IMR-90 (cell line): ENCODE results near the gene COIL. TPM values are rescaled to one million over a fixed set of nuclear protein-coding genes. Genes with fewer than 3 reads are reported as not detected.

ENCODE experiments used
- ATAC-seq: fragments of 200-7000 bp; cut with Tn5 transposase; 2 replicates; pipeline ENCODE4 v1.9.1; 2020; ENCODE audit warnings: low read depth, mild to moderate bottlenecking, moderate library complexity
- BruUV-seq: library from RNA; stranded (reverse); fragments of 400-500 nt; replicated peaks from 2 replicates; lab custom pipeline; 2021; lab: Mats Ljungman, UMichigan
- CTCF ChIA-PET: fragments of 300-600 bp; formaldehyde crosslinking; extraction: SDS; loops from one replicate; lab custom pipeline; 2021; ENCODE audit warnings: antibody characterized with exemption; lab: Yijun Ruan, JAX
- POLR2A ChIA-PET: fragments of 300-600 bp; sonication (Branson Sonifier 250); formaldehyde crosslinking; loops from one replicate; lab custom pipeline; 2022; ENCODE audit warnings: antibody characterized with exemption; ENCODE audit not compliant: unreplicated experiment; lab: Charles Lee
- DNase-seq: peaks from one replicate; pipeline ENCODE4 v3.0.0; 2013
- H2AFZ ChIP-seq: replicated peaks from 2 replicates; pipeline ENCODE3; 2013; ENCODE audit warnings: low read length, mild to moderate bottlenecking; ENCODE audit not compliant: poor library complexity
- H2AK5ac ChIP-seq: 2 replicates; pipeline ENCODE4 v1.6.1; 2013; ENCODE audit warnings: low read depth, low read length, inconsistent platforms
- H2AK9ac ChIP-seq: replicated peaks from 2 replicates; pipeline ENCODE3; 2013; ENCODE audit warnings: mild to moderate bottlenecking, low read depth, low read length, moderate library complexity; ENCODE audit not compliant: poor library complexity
- H2BK120ac ChIP-seq: 2 replicates; pipeline ENCODE4 v1.6.1; 2013; ENCODE audit warnings: low read depth, low read length, inconsistent platforms
- H2BK15ac ChIP-seq: 3 replicates; pipeline ENCODE4 v1.6.1; 2013; ENCODE audit warnings: low read depth, low read length, inconsistent platforms
- H2BK20ac ChIP-seq: 2 replicates; pipeline ENCODE4 v1.6.1; 2013; ENCODE audit warnings: low read depth, mild to moderate bottlenecking, inconsistent platforms, low read length, moderate library complexity
- H2BK5ac ChIP-seq: 2 replicates; pipeline ENCODE4 v1.6.1; 2013; ENCODE audit warnings: mild to moderate bottlenecking, low read depth, low read length, inconsistent platforms; ENCODE audit not compliant: poor library complexity, severe bottlenecking
- H3K14ac ChIP-seq: replicated peaks from 2 replicates; pipeline ENCODE4 v1.6.1; 2013; ENCODE audit warnings: low read depth, low read length, inconsistent platforms
- H3K18ac ChIP-seq: 2 replicates; pipeline ENCODE4 v1.6.1; 2013; ENCODE audit warnings: low read depth, low read length, control low read depth
- H3K23ac ChIP-seq: 2 replicates; pipeline ENCODE4 v1.6.1; 2013; ENCODE audit warnings: low read depth, low read length, inconsistent platforms
- H3K27ac ChIP-seq: 2 replicates; pipeline ENCODE4 v1.5.1; 2013; ENCODE audit warnings: mild to moderate bottlenecking, control low read depth, low read length; ENCODE audit not compliant: insufficient read depth
- H3K27me3 ChIP-seq: 2 replicates; pipeline ENCODE4 v1.6.1; 2013; ENCODE audit warnings: low read length; ENCODE audit not compliant: control insufficient read depth, insufficient read depth
- H3K36me3 ChIP-seq: 2 replicates; pipeline ENCODE4 v1.6.1; 2013; ENCODE audit warnings: low read length, mixed read lengths; ENCODE audit not compliant: control insufficient read depth, insufficient read depth
- H3K4ac ChIP-seq: 2 replicates; pipeline ENCODE4 v1.6.1; 2013; ENCODE audit warnings: low read depth, low read length, inconsistent platforms
- H3K4me1 ChIP-seq: 2 replicates; pipeline ENCODE4 v1.6.1; 2013; ENCODE audit warnings: low read length, mixed read lengths; ENCODE audit not compliant: control insufficient read depth, insufficient read depth
- H3K4me2 ChIP-seq: 2 replicates; pipeline ENCODE4 v1.6.1; 2013; ENCODE audit warnings: low read depth, mild to moderate bottlenecking, control low read depth, low read length, moderate library complexity
- H3K4me3 ChIP-seq: 2 replicates; pipeline ENCODE4 v1.5.1; 2013; ENCODE audit warnings: low read depth, mild to moderate bottlenecking, control low read depth, low read length, moderate library complexity; ENCODE audit not compliant: insufficient read depth
- H3K56ac ChIP-seq: 2 replicates; pipeline ENCODE4 v1.6.1; 2013; ENCODE audit warnings: low read length, inconsistent platforms; ENCODE audit not compliant: insufficient read depth; ENCODE audit errors: extremely low read depth
- H3K79me1 ChIP-seq, 2 experiments: 2 replicates each; pipeline ENCODE4 v1.6.1; 2013; ENCODE audit warnings: low read length in 2 of 2, inconsistent platforms in 1 of 2, low read depth in 1 of 2
- H3K9ac ChIP-seq: 2 replicates; pipeline ENCODE4 v1.6.1; 2013; ENCODE audit warnings: low read depth, low read length, control low read depth
- H3K9me1 ChIP-seq: 2 replicates; pipeline ENCODE4 v1.6.1; 2013; ENCODE audit warnings: low read length, inconsistent platforms; ENCODE audit not compliant: insufficient read depth
- H3K9me3 ChIP-seq: 2 replicates; pipeline ENCODE4 v1.6.1; 2013; ENCODE audit warnings: low read length; ENCODE audit not compliant: control insufficient read depth, insufficient read depth
- H4K20me1 ChIP-seq: 2 replicates; pipeline ENCODE4 v1.6.1; 2013; ENCODE audit warnings: low read length, inconsistent platforms; ENCODE audit not compliant: insufficient read depth
- H4K5ac ChIP-seq: 2 replicates; pipeline ENCODE4 v1.6.1; 2013; ENCODE audit warnings: mild to moderate bottlenecking, low read depth, low read length, control low read depth
- H4K8ac ChIP-seq, 2 experiments: 2 replicates each; pipeline ENCODE4 v1.6.1; 2013; ENCODE audit warnings: low read depth in 2 of 2, low read length in 2 of 2, control low read depth in 1 of 2, inconsistent platforms in 1 of 2
- H4K91ac ChIP-seq: 2 replicates; pipeline ENCODE4 v1.6.1; 2013; ENCODE audit warnings: low read depth, low read length, inconsistent platforms; ENCODE audit not compliant: insufficient read depth
- FOS ChIP-seq: fragments of 150-350 bp; IDR thresholded peaks from 2 replicates; pipeline ENCODE4 v1.6.1; 2016; ENCODE audit warnings: low read depth, low read length
- MAFK ChIP-seq: IDR thresholded peaks from 2 replicates; pipeline ENCODE4 v1.6.1; 2012; ENCODE audit warnings: low read depth, low read length, improper control_type of control experiment
- MXI1 ChIP-seq: IDR thresholded peaks from 2 replicates; pipeline ENCODE4 v1.6.1; 2012; ENCODE audit warnings: low read depth, mild to moderate bottlenecking, low read length, moderate library complexity, borderline replicate concordance
- NFE2L2 ChIP-seq: fragments of 150-350 bp; IDR thresholded peaks from 2 replicates; pipeline ENCODE4 v1.6.1; 2016; ENCODE audit warnings: low read depth, mild to moderate bottlenecking, low read length
- POLR2A ChIP-seq: IDR thresholded peaks from 2 replicates; pipeline ENCODE4 v1.6.1; 2012; ENCODE audit warnings: mild to moderate bottlenecking, low read depth, low read length
- WGBS, 2 experiments: methylation state at CpG; one replicate each; pipeline versions ENCODE4 v1.1.5 to v1.1.7; 2013; ENCODE audit warnings: missing lambda C conversion rate in 2 of 2; ENCODE audit not compliant: insufficient read length in 1 of 2; ENCODE audit errors: extremely low coverage in 2 of 2; 5-methylcytosine and 5-hydroxymethylcytosine counted together
- dilution Hi-C: fragments of 300-500 bp; cut with HindIII; formaldehyde crosslinking; loops from one replicate; pipeline ENCODE4 v1.14.3; 2018; ENCODE audit warnings: low sequenced_read_pairs; ENCODE audit not compliant: unreplicated experiment
- in situ Hi-C: fragments of 300-500 bp; cut with MboI; formaldehyde crosslinking; loops from 3 replicates; pipeline ENCODE4 v1.14.3; 2019; ENCODE audit warnings: low sequenced_read_pairs, inconsistent platforms, mixed read lengths
- intact Hi-C: fragments of 100-400 bp; cut with micrococcal nuclease; formaldehyde crosslinking; loops from 2 replicates; pipeline ENCODE4 v1.10.0; 2022
- polyA plus RNA-seq, 3 experiments: library from polyadenylated mRNA; depleted of rRNA; stranded (reverse); fragments of >200 nt; gene quantifications; 2 replicates each; pipeline ENCODE4 v1.2.3, GENCODE V29; 2012; ENCODE audit warnings: low replicate concordance in 1 of 3
- total RNA-seq: library from RNA; depleted of rRNA; stranded (reverse); fragments of >200 nt; gene quantifications from 2 replicates; pipeline ENCODE4 v1.2.3, GENCODE V29; 2012

Gene COIL
- total and polyA plus RNA-seq, 2 of the 4 experiments (the other 2 are of a cell fraction): 5.2 to 13.3 TPM

GRCh38 chr17:56978441-56979090, 17.7 kb upstream of the COIL start:
- H2AFZ ChIP-seq: peak overlapping the region; percentile 26
- ChIA-PET CTCF (interaction anchor here (0.7 to 1.4 kb wide), 4 partner anchors 10 to 879 kb away, joined by 3 read pairs; no protein-coding TSS in a partner anchor), POLR2A (interaction anchor here (0.6 kb wide), 2 partner anchors 274 to 684 kb away, joined by 3 to 4 read pairs; no protein-coding TSS in a partner anchor)
- WGBS, 2 experiments: no CpG with 5 or more reads among the region's 11 CpGs
- H4K91ac ChIP-seq: no peak overlapping the region
- no peak overlapping the region for H3K56ac ChIP-seq
- no peak overlapping the region for H3K18ac ChIP-seq
- no peak overlapping the region for H4K5ac ChIP-seq
- no TSS peak for BruUV-seq
- ATAC-seq: peak; percentile 11
- H2BK20ac ChIP-seq: no peak overlapping the region
- peaks cover 3% of the 10 kb centered on the region for H3K4me1 ChIP-seq
- peak; percentile 5 for DNase-seq
- H3K23ac ChIP-seq: 0 out of 2 replicates have a peak overlapping the region, but pooled peaks have one; percentile 6
- H3K36me3 ChIP-seq: no peaks in the 10 kb centered on the region
- H4K8ac ChIP-seq: peak overlapping the region; percentile 6 to 11; a peak in 2 of 4 replicates
- H2BK15ac ChIP-seq: no peak overlapping the region
- H3K79me1 ChIP-seq: no peaks in the 10 kb centered on the region
- peak overlapping the region; percentile 99 for H3K4me3 ChIP-seq
- no peak overlapping the region for H2BK5ac ChIP-seq
- H2AK5ac ChIP-seq: no peak overlapping the region
- H3K27me3 ChIP-seq: peaks cover 8% of the 10 kb centered on the region
- peak overlapping the region; percentile 84 for H3K9ac ChIP-seq
- dilution Hi-C loops: no loop called here
- no peak overlapping the region; the same call in 1 of the 2 replicates for H3K14ac ChIP-seq
- no peak overlapping the region for H3K4ac ChIP-seq
- H2BK120ac ChIP-seq: no peak overlapping the region
- no peaks in the 10 kb centered on the region for H3K9me3 ChIP-seq
- no peaks in the 10 kb centered on the region; the same call in 1 of the 2 replicates for H3K9me1 ChIP-seq
- H3K27ac ChIP-seq: no peak overlapping the region
- no peaks in the 10 kb centered on the region for H4K20me1 ChIP-seq
- H2AK9ac ChIP-seq: no peak overlapping the region
- in situ Hi-C loops: no loop called here
- peak overlapping the region; percentile 99 for H3K4me2 ChIP-seq
- intact Hi-C loops: no loop called here
- no peak for TF ChIP-seq POLR2A
- no peak for TF ChIP-seq FOS
- no peak for TF ChIP-seq MXI1
- TF ChIP-seq MAFK: no peak
- TF ChIP-seq NFE2L2: peak; percentile 47; the same call in 1 of the 2 replicates
